B cell (primary cell): Measurements from ENCODE around the gene GLDN.

Source experiments
- EZH2 ChIP-seq: IDR thresholded peaks from 2 replicates; pipeline ENCODE4 v1.6.1; 2012; ENCODE audit warnings: borderline replicate concordance, low read depth, mild to moderate bottlenecking, moderate library complexity, low read length; ENCODE audit not compliant: insufficient read depth, poor library complexity, severe bottlenecking
- TF ChIP-seq, protein P1 (sequence below): fragments of 200-600 bp; IDR thresholded peaks from one replicate; pipeline ENCODE4 v1.8.0; 2022; ENCODE audit warnings: antibody characterized with exemption, mild to moderate bottlenecking

DNA sequence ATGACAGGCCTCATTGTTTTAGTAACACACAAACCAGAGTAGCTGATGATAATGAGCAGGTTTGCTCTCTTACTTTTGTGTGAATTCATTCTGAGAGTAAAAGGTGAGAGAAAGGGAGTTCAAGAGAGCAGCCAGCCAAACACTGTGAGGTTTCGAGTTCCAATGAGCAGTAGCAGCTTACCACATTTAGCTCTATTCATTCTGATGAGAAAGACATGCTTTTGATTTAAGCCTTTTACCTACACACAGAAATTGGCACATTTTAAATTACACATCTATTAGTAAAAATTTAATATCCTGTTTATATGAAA is 28.0 kb downstream of the GLDN start:
- TF ChIP-seq, protein P1, sequence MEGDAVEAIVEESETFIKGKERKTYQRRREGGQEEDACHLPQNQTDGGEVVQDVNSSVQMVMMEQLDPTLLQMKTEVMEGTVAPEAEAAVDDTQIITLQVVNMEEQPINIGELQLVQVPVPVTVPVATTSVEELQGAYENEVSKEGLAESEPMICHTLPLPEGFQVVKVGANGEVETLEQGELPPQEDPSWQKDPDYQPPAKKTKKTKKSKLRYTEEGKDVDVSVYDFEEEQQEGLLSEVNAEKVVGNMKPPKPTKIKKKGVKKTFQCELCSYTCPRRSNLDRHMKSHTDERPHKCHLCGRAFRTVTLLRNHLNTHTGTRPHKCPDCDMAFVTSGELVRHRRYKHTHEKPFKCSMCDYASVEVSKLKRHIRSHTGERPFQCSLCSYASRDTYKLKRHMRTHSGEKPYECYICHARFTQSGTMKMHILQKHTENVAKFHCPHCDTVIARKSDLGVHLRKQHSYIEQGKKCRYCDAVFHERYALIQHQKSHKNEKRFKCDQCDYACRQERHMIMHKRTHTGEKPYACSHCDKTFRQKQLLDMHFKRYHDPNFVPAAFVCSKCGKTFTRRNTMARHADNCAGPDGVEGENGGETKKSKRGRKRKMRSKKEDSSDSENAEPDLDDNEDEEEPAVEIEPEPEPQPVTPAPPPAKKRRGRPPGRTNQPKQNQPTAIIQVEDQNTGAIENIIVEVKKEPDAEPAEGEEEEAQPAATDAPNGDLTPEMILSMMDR, result no peak
- TF ChIP-seq EZH2, result no peak
